Heart left ventricle (tissue), 13 donors: ENCODE data around the gene EXD1.

Experiments
- CTCF ChIP-seq, 12 donors: fragments of 200-600 bp; sonication (generic) in 4 of 12; IDR thresholded peaks; one replicate each; pipeline versions ENCODE4 v1.5.0 to v1.8.0; 2018 to 2022; ENCODE audit warnings: antibody characterized with exemption in 12 of 12, mild to moderate bottlenecking in 5 of 12
- POLR2A ChIP-seq, 2 donors: fragments of 450-650 bp; IDR thresholded peaks; one replicate each; pipeline ENCODE4 v1.6.1; 2017; ENCODE audit warnings: antibody characterized with exemption in 2 of 2, mild to moderate bottlenecking in 2 of 2, moderate library complexity in 2 of 2
- donor health status: ischemic (EF 13 %, LVEDD 7.1; RV severe dilation, severe dysfunction).
- donor health status: DM: no; HTN: yes; CAD: no.
- donor health status: DM: no; HTN: no; CAD: no.
- donor health status: ischemic (EF 25% LVEDD 6.9; RV normal size, moderate dysfunction).
- donor health status: ischemic (EF 25% LVEDD 5.7; RV mildly dilated, moderate dysfunction).
- donor health status: ischemic (EF 35%, LVEDD 5.7; RV mildly dilated, moderate dysfunction).
- donor health status: nonischemic (EF 11% LVEDD 7.7; RV severe dilation, severe dysfunction).
- donor health status: DM: yes; HTN: yes; CAD: no.
- donor health status: PGD.
- donor health status: ischemic (EF 29% LVEDD 5.4; RV normal size, mild dysfunction).
- donor health status: nonischemic (EF 23%, LVEDD 6.1; RV moderate dilation, normal function).

- no peak for TF ChIP-seq CTCF (IDR thresholded peaks at IDR 0.05)
- TF ChIP-seq POLR2A (IDR thresholded peaks at IDR 0.05): no peak
Measured at GRCh38 chr15:41203395-41203794, 27.2 kb downstream of the EXD1 start.
